Measurements from ENCODE around the gene NEAT1. TPM values are rescaled to one million over a fixed set of nuclear protein-coding genes. Genes with fewer than 3 reads are reported as not detected.

The NEAT1 gene
- total and polyA plus RNA-seq, 2 of the 8 experiments (the other 6 are each of a cell fraction or from before 2014, with no cell fraction given) = 2.4 to 10.7 TPM

DNA sequence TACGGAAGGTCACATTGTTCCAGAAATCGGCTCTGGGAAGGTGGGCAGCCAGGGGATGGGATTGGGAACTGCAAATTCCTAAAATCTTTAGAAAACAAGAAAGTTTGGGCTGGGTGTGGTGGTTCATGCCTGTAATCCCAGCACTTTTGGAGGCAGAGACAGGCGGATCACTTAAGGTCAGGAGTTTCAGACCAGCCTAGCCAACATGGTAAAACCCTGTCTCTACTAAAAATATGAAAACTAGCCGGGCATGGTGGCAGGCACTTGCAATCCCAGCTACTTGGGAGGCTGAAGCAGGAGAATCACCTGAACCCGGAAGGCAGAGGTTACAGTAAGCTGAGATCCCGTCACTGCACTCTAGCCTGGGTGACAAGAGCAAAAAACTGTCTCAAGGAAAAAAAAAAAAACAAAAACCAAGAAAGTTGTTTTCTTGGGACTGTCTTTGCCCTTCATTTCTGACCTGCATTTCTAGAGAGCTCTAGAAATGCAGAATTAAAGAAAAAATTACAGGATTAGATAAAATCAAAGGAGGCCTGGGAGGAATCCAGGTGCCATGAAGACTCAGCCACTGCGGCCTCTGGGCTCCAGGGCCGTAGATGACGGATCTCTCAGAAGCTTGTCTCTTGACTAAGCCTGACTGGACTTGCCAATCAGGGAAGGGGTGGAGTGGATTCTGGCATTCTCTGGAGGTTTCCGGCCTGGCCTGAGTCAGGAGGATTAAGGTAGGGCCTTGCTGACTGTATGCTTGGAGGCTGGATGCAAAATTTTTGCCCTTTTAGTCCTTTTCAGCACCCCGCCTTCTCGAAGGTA, 71.0 kb downstream of the NEAT1 start:
- CTCF ChIA-PET (ENCODE audit: partially characterized antibody) = interaction anchor here (0.9 to 29.0 kb wide), 6 partner anchors 10 to 105 kb away, joined by 3 to 809 read pairs (median 41); no protein-coding TSS in a partner anchor
- Histone ChIP-seq H4K5ac (ENCODE audit: insufficient read length, low read depth, low read length) (no peak overlapping the region), H2BK12ac (ENCODE audit: low read depth, low read length) (peak overlapping the region; percentile 93; the same call in 1 of the 2 replicates), H3K79me1 (ENCODE audit: low read depth, low read length) (no peaks in the 10 kb centered on the region; the same call in 1 of the 2 replicates), H3K27me3 (replicated peaks in 1 of 4; ENCODE audit: control insufficient read depth in 3 of 4, extremely low read depth in 1 of 4, insufficient read depth in 3 of 4, low read length in 3 of 4) (no peaks in the 10 kb centered on the region), H3K9ac (replicated peaks in 1 of 4; ENCODE audit: extremely low read depth in 1 of 4, low read depth in 3 of 4, low read length in 3 of 4) (no peak overlapping the region), H4K91ac (replicated peaks; ENCODE audit: insufficient read length, low read length) (peak overlapping the region; percentile 31), H3K4me2 (ENCODE audit: insufficient read depth in 1 of 2, low read depth in 2 of 2, low read length in 2 of 2) (peak overlapping the region in 1 of 2 experiments; percentile 17; a peak in 2 of 4 replicates), H3K18ac (ENCODE audit: extremely low read depth, low read length) (peak overlapping the region; percentile 63; the same call in 1 of the 2 replicates), H3K9me3 (ENCODE audit: insufficient read depth in 2 of 2, low read depth in 1 of 2, low read length in 1 of 2) (no peaks in the 10 kb centered on the region), H3K79me2 (ENCODE audit: control insufficient read depth in 1 of 2, insufficient read depth in 2 of 2, low read length in 2 of 2) (peaks cover 0 to 16% of the 10 kb centered on the region in 2 experiments; a peak in 2 of 4 replicates), H4K8ac (ENCODE audit: extremely low read depth, insufficient read depth, low read length) (no peak overlapping the region), H2BK20ac (ENCODE audit: low read length) (0 out of 2 replicates have a peak overlapping the region, but pooled peaks have one; percentile 64), H3K23ac (ENCODE audit: insufficient read length) (no peak overlapping the region), H3K23me2 (ENCODE audit: low read depth, low read length) (peaks cover 9% of the 10 kb centered on the region), H2BK15ac (ENCODE audit: low read length) (peak overlapping the region; percentile 81; the same call in 1 of the 2 replicates), H3K14ac (ENCODE audit: insufficient read length) (no peak overlapping the region), H3K56ac (replicated peaks; ENCODE audit: insufficient read length, low read depth, low read length) (no peak overlapping the region), H2AK5ac (ENCODE audit: low read depth, low read length) (peak overlapping the region; percentile 58; the same call in 1 of the 2 replicates), H3K4ac (replicated peaks; ENCODE audit: insufficient read length, low read depth, low read length) (no peak overlapping the region), H2BK5ac (ENCODE audit: low read depth, low read length) (peak overlapping the region; percentile 57; the same call in 1 of the 2 replicates), H3K36me3 (ENCODE audit: control insufficient read depth in 2 of 4, insufficient read depth in 4 of 4, low read length in 3 of 4) (no peaks in the 10 kb centered on the region), H3K27ac (ENCODE audit: low read depth, low read length) (no peak overlapping the region), H3K4me3 (ENCODE audit: extremely low read depth in 1 of 4, insufficient read depth in 2 of 4, low read depth in 3 of 4, low read length in 4 of 4) (no peak overlapping the region), H2BK120ac (replicated peaks; ENCODE audit: low read depth, low read length) (peak overlapping the region; percentile 68), H3K4me1 (replicated peaks in 1 of 4; ENCODE audit: control insufficient read depth in 3 of 4, insufficient read depth in 4 of 4, low read length in 3 of 4) (peaks cover 31 to 54% (median 39%) of the 10 kb centered on the region in 4 experiments), H4K20me1 (replicated peaks in 1 of 2; ENCODE audit: control insufficient read depth in 1 of 2, insufficient read depth in 2 of 2, low read length in 2 of 2) (no peaks in the 10 kb centered on the region), H2AFZ (ENCODE audit: low read length) (no peak overlapping the region)
- DNase-seq (ENCODE audit: low read depth in 1 of 2, low spot score in 2 of 2) = no peak
- no peak for FAIRE-seq
- POLR2A ChIA-PET (ENCODE audit: partially characterized antibody) = interaction anchor here (0.6 to 29.8 kb wide), 10 partner anchors 10 to 138 kb away, joined by 3 to 1569 read pairs (median 4); partner anchors contain the start of genes MALAT1 and NEAT1
- 82% methylated on average over 12 of the region's 12 CpGs; no CpG with 5 or more reads in 1 of the 2 experiments for WGBS, 2 experiments (ENCODE audit: extremely low coverage in 1 of 2, insufficient coverage in 1 of 2, insufficient read length in 1 of 2, insufficient replicate concordance in 2 of 2, low coverage in 1 of 2, low lambda C conversion rate in 2 of 2, missing lambda C conversion rate in 1 of 2)
- TF ChIP-seq SIN3A (conservative IDR thresholded peaks at IDR 0.05 in 1 of 2, IDR thresholded peaks at IDR 0.05 in 1 of 2; ENCODE audit: low read depth in 1 of 2, low read length in 2 of 2) (no peak), POLR2AphosphoS5 (IDR thresholded peaks at IDR 0.05; ENCODE audit: low read depth, low read length) (no peak), KDM1A (IDR thresholded peaks at IDR 0.05; ENCODE audit: borderline replicate concordance, low read length) (no peak), FOSL1 (IDR thresholded peaks at IDR 0.05; ENCODE audit: insufficient read depth, low read depth, low read length) (no peak), ZNF274 (IDR thresholded peaks at IDR 0.05; ENCODE audit: borderline replicate concordance, extremely low read depth, low read length) (no peak), CBX8 (IDR thresholded peaks at IDR 0.05; ENCODE audit: borderline replicate concordance, low read depth, low read length) (no peak), TAF7 (optimal IDR thresholded peaks at IDR 0.05; ENCODE audit: borderline replicate concordance, low read depth, low read length) (no peak), SP2 (IDR thresholded peaks at IDR 0.05; ENCODE audit: low read length) (no peak), EZH2 (IDR thresholded peaks at IDR 0.05; ENCODE audit: low read depth, low read length, severe bottlenecking) (no peak), PHF8 (conservative IDR thresholded peaks at IDR 0.05; ENCODE audit: low read depth, low read length) (no peak)

Data from H1 (cell line).